ENCODE measurements around the gene CATSPER3.

CATSPER3 gene

GRCh38 chr5:135059000-135059923, 91.6 kb downstream of the CATSPER3 start:
- TF ChIP-seq, protein P1, sequence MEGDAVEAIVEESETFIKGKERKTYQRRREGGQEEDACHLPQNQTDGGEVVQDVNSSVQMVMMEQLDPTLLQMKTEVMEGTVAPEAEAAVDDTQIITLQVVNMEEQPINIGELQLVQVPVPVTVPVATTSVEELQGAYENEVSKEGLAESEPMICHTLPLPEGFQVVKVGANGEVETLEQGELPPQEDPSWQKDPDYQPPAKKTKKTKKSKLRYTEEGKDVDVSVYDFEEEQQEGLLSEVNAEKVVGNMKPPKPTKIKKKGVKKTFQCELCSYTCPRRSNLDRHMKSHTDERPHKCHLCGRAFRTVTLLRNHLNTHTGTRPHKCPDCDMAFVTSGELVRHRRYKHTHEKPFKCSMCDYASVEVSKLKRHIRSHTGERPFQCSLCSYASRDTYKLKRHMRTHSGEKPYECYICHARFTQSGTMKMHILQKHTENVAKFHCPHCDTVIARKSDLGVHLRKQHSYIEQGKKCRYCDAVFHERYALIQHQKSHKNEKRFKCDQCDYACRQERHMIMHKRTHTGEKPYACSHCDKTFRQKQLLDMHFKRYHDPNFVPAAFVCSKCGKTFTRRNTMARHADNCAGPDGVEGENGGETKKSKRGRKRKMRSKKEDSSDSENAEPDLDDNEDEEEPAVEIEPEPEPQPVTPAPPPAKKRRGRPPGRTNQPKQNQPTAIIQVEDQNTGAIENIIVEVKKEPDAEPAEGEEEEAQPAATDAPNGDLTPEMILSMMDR (IDR thresholded peaks at IDR 0.05) = no peak
- no peak for DNase-seq (ENCODE audit: low spot score)
- no peak overlapping the region for H3K27ac ChIP-seq
- no peak overlapping the region for H3K4me3 ChIP-seq

GRCh38 chr5:135060021-135060420, 92.3 kb downstream of the CATSPER3 start:
- TF ChIP-seq, protein P1 (IDR thresholded peaks at IDR 0.05) = no peak
- no peak for DNase-seq (ENCODE audit: low spot score)

GRCh38 chr5:135061001-135061400, 93.3 kb downstream of the CATSPER3 start:
- DNase-seq (ENCODE audit: low spot score) = no peak
- Histone ChIP-seq H3K27ac (no peak overlapping the region), H3K4me3 (no peak overlapping the region)
- TF ChIP-seq, protein P1 (IDR thresholded peaks at IDR 0.05) = no peak

More at GRCh38 chr5:135060021-135060420, 92.3 kb downstream of the CATSPER3 start:
- no peak overlapping the region for H3K4me3 ChIP-seq
- H3K27ac ChIP-seq = no peak overlapping the region

All from coronary artery (tissue), 2 donors.